ENCODE data around the gene KCNK5. TPM values are rescaled to one million over a fixed set of nuclear protein-coding genes. Genes with fewer than 3 reads are reported as not detected.

KCNK5 gene
- polyA plus RNA-seq, 6 donors from 2014 or later: 0.16 TPM; not detected in 5

- no peak for ATAC-seq (ENCODE audit: low read depth in 2 of 2)
- Mint-ChIP-seq H3K4me1 (peaks cover 9 to 31% (median 23%) of the 10 kb centered on the region in 3 donors), H3K27ac (no peak overlapping the region), H3K36me3 (no peaks in the 10 kb centered on the region), H3K9me3 (peaks cover 0 to 2% (median 0%) of the 10 kb centered on the region in 7 donors), H3K27me3 (peaks cover 49 to 67% (median 60%) of the 10 kb centered on the region in 3 donors), H3K4me3 (peak overlapping the region in 5 of 8 donors; percentile 31 to 72 (median 46))
- no peak for DNase-seq
Observed at GRCh38 chr6:39230654-39231035, 1.4 kb upstream of the KCNK5 start.

GRCh38 chr6:39228111-39228971 lies 934 bp downstream of the KCNK5 start:
- peaks cover 9 to 31% (median 23%) of the 10 kb centered on the region in 3 donors for H3K4me1 Mint-ChIP-seq
- DNase-seq: no peak
- peaks cover 0 to 2% (median 0%) of the 10 kb centered on the region in 7 donors for H3K9me3 Mint-ChIP-seq
- H3K27me3 Mint-ChIP-seq: peaks cover 53 to 75% (median 70%) of the 10 kb centered on the region in 3 donors
- peak overlapping the region in 6 of 8 donors; percentile 42 to 72 (median 57) for H3K4me3 Mint-ChIP-seq
- no peaks in the 10 kb centered on the region for H3K36me3 Mint-ChIP-seq
- no peak for ATAC-seq (ENCODE audit: low read depth in 2 of 2)
- H3K27ac Mint-ChIP-seq: no peak overlapping the region

- Mint-ChIP-seq H3K9me3 (peaks cover 0 to 6% (median 2%) of the 10 kb centered on the region in 7 donors), H3K4me1 (peaks cover 9 to 31% (median 23%) of the 10 kb centered on the region in 3 donors), H3K4me3 (peak overlapping the region in 2 of 8 donors; percentile 9 to 25), H3K36me3 (no peaks in the 10 kb centered on the region), H3K27ac (peak overlapping the region in 1 of 6 donors; percentile 10), H3K27me3 (peaks cover 56 to 75% (median 70%) of the 10 kb centered on the region in 3 donors)
- DNase-seq (no peak), ATAC-seq (ENCODE audit: low read depth in 2 of 2) (no peak)
Observed at GRCh38 chr6:39227476-39227875, 1.8 kb downstream of the KCNK5 start.

GRCh38 chr6:39226639-39227329 lies 2.5 kb downstream of the KCNK5 start:
- peaks cover 55 to 73% (median 66%) of the 10 kb centered on the region in 3 donors for H3K27me3 Mint-ChIP-seq
- no peaks in the 10 kb centered on the region for H3K36me3 Mint-ChIP-seq
- H3K27ac Mint-ChIP-seq: no peak overlapping the region
- peaks cover 9 to 31% (median 23%) of the 10 kb centered on the region in 3 donors for H3K4me1 Mint-ChIP-seq
- H3K4me3 Mint-ChIP-seq: peak overlapping the region in 1 of 8 donors; percentile 22
- ATAC-seq (ENCODE audit: low read depth in 2 of 2) (no peak), DNase-seq (no peak)
- peaks cover 0 to 7% (median 2%) of the 10 kb centered on the region in 7 donors for H3K9me3 Mint-ChIP-seq

GRCh38 chr6:39225946-39226437 lies 3.3 kb downstream of the KCNK5 start:
- ATAC-seq (ENCODE audit: low read depth in 2 of 2) (no peak), DNase-seq (no peak)
- H3K36me3 Mint-ChIP-seq: no peaks in the 10 kb centered on the region
- H3K4me1 Mint-ChIP-seq: peaks cover 9 to 31% (median 23%) of the 10 kb centered on the region in 3 donors
- H3K4me3 Mint-ChIP-seq: no peak overlapping the region
- peaks cover 0 to 7% (median 2%) of the 10 kb centered on the region in 7 donors for H3K9me3 Mint-ChIP-seq
- peaks cover 53 to 66% (median 59%) of the 10 kb centered on the region in 3 donors for H3K27me3 Mint-ChIP-seq
- H3K27ac Mint-ChIP-seq: no peak overlapping the region

GRCh38 chr6:39225543-39225942 lies 3.7 kb downstream of the KCNK5 start:
- no peak overlapping the region for H3K27ac Mint-ChIP-seq
- peaks cover 0 to 7% (median 2%) of the 10 kb centered on the region in 7 donors for H3K9me3 Mint-ChIP-seq
- peaks cover 53 to 62% (median 54%) of the 10 kb centered on the region in 3 donors for H3K27me3 Mint-ChIP-seq
- H3K36me3 Mint-ChIP-seq: no peaks in the 10 kb centered on the region
- no peak overlapping the region for H3K4me3 Mint-ChIP-seq
- ATAC-seq (ENCODE audit: low read depth in 2 of 2): no peak
- DNase-seq: no peak
- peaks cover 9 to 31% (median 23%) of the 10 kb centered on the region in 3 donors for H3K4me1 Mint-ChIP-seq

GRCh38 chr6:39224523-39225182 lies 4.6 kb downstream of the KCNK5 start:
- no peaks in the 10 kb centered on the region for H3K36me3 Mint-ChIP-seq
- H3K27ac Mint-ChIP-seq: no peak overlapping the region
- DNase-seq (no peak), ATAC-seq (ENCODE audit: low read depth in 2 of 2) (no peak)
- H3K4me3 Mint-ChIP-seq: no peak overlapping the region
- H3K9me3 Mint-ChIP-seq: peaks cover 0 to 7% (median 2%) of the 10 kb centered on the region in 7 donors
- peaks cover 45 to 53% (median 46%) of the 10 kb centered on the region in 3 donors for H3K27me3 Mint-ChIP-seq
- H3K4me1 Mint-ChIP-seq: peaks cover 5 to 24% (median 16%) of the 10 kb centered on the region in 3 donors

GRCh38 chr6:39224011-39224410 lies 5.3 kb downstream of the KCNK5 start:
- H3K27me3 Mint-ChIP-seq: peaks cover 39 to 51% (median 44%) of the 10 kb centered on the region in 3 donors
- H3K4me1 Mint-ChIP-seq: peaks cover 5 to 18% (median 16%) of the 10 kb centered on the region in 3 donors
- H3K27ac Mint-ChIP-seq: no peak overlapping the region
- ATAC-seq (ENCODE audit: low read depth in 2 of 2) (no peak), DNase-seq (no peak)
- no peak overlapping the region for H3K4me3 Mint-ChIP-seq
- peaks cover 0 to 7% (median 2%) of the 10 kb centered on the region in 7 donors for H3K9me3 Mint-ChIP-seq
- H3K36me3 Mint-ChIP-seq: no peaks in the 10 kb centered on the region

GRCh38 chr6:39223555-39223954 lies 5.7 kb downstream of the KCNK5 start:
- ATAC-seq (ENCODE audit: low read depth in 2 of 2) (no peak), DNase-seq (no peak)
- peaks cover 5 to 14% (median 13%) of the 10 kb centered on the region in 3 donors for H3K4me1 Mint-ChIP-seq
- no peak overlapping the region for H3K27ac Mint-ChIP-seq
- H3K27me3 Mint-ChIP-seq: peaks cover 36 to 51% (median 44%) of the 10 kb centered on the region in 3 donors
- H3K9me3 Mint-ChIP-seq: peaks cover 0 to 7% (median 2%) of the 10 kb centered on the region in 7 donors
- H3K4me3 Mint-ChIP-seq: peak overlapping the region in 1 of 8 donors; percentile 53
- H3K36me3 Mint-ChIP-seq: no peaks in the 10 kb centered on the region

GRCh38 chr6:39223061-39223460 lies 6.2 kb downstream of the KCNK5 start:
- H3K36me3 Mint-ChIP-seq: no peaks in the 10 kb centered on the region
- H3K9me3 Mint-ChIP-seq: peaks cover 0 to 7% (median 2%) of the 10 kb centered on the region in 7 donors
- no peak overlapping the region for H3K27ac Mint-ChIP-seq
- ATAC-seq (ENCODE audit: low read depth in 2 of 2) (no peak), DNase-seq (no peak)
- H3K4me3 Mint-ChIP-seq: no peak overlapping the region
- peaks cover 31 to 50% (median 43%) of the 10 kb centered on the region in 3 donors for H3K27me3 Mint-ChIP-seq
- H3K4me1 Mint-ChIP-seq: peaks cover 5 to 14% (median 11%) of the 10 kb centered on the region in 3 donors

GRCh38 chr6:39221779-39222641 lies 7.3 kb downstream of the KCNK5 start:
- Mint-ChIP-seq H3K4me1 (peaks cover 5 to 11% (median 8%) of the 10 kb centered on the region in 3 donors), H3K27ac (peak overlapping the region in 1 of 6 donors; percentile 20), H3K9me3 (peaks cover 0 to 7% (median under 1%) of the 10 kb centered on the region in 7 donors), H3K36me3 (no peaks in the 10 kb centered on the region), H3K27me3 (peaks cover 20 to 40% (median 32%) of the 10 kb centered on the region in 3 donors), H3K4me3 (no peak overlapping the region)
- no peak for ATAC-seq (ENCODE audit: low read depth in 2 of 2)
- no peak for DNase-seq

GRCh38 chr6:39221115-39221514 lies 8.2 kb downstream of the KCNK5 start:
- Mint-ChIP-seq H3K27me3 (peaks cover 11 to 31% (median 24%) of the 10 kb centered on the region in 3 donors), H3K4me3 (no peak overlapping the region), H3K9me3 (peaks cover 0 to 7% (median 0%) of the 10 kb centered on the region in 7 donors), H3K36me3 (no peaks in the 10 kb centered on the region), H3K4me1 (peaks cover 3 to 7% (median 4%) of the 10 kb centered on the region in 3 donors), H3K27ac (no peak overlapping the region)
- ATAC-seq (ENCODE audit: low read depth in 2 of 2): no peak
- DNase-seq: no peak
